Measurements from ENCODE around the gene LCN12. TPM values are rescaled to one million over a fixed set of nuclear protein-coding genes. Genes with fewer than 3 reads are reported as not detected.
"Not testable (repeated sequence)": the region's sequence is repeated elsewhere in the genome, so short reads cannot be mapped to it uniquely, and the experiment has no call there.

The LCN12 gene
- total RNA-seq, 1 donor, result 0.54 TPM

DNA sequence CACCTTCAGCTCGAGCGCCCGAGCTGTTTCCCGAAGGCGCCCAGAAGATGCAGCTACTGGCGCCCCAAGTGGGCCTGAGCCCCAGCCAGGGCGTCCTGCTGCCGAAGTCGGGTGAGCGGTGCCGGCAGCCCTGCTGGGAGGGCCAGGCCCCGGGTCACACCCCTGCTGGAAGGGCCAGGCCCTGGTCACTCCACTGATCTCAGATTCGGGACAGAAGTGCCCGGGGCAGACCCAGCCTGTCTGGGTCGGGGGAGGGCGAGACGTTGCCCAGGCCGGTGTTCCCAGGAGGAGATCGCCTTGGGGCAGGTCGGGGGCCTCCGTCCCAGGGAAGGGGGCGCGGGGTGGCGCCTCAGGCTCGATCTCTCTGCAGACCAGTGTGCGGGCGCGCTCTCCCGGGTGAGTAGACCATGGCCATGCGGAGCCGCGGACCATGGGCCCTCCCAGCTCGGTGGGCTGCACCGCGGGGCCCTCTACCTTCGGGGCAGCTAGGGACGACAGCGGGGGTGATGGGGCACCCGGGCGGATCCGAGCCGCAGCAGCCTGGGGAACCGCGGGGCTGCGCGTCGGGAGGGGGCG lies 33.0 kb downstream of the LCN12 start:
- DNase-seq (ENCODE audit: low read depth in 2 of 3, low spot score in 2 of 3), result peak in 1 of 3 donors; percentile 31

GRCh38 chr9:136985853-136986252 lies 33.8 kb downstream of the LCN12 start:
- no peak for DNase-seq (ENCODE audit: low read depth in 2 of 3, low spot score in 2 of 3)

GRCh38 chr9:136988872-136989271 lies 36.8 kb downstream of the LCN12 start:
- DNase-seq (ENCODE audit: low read depth in 2 of 3, low spot score in 2 of 3), result no peak

DNA sequence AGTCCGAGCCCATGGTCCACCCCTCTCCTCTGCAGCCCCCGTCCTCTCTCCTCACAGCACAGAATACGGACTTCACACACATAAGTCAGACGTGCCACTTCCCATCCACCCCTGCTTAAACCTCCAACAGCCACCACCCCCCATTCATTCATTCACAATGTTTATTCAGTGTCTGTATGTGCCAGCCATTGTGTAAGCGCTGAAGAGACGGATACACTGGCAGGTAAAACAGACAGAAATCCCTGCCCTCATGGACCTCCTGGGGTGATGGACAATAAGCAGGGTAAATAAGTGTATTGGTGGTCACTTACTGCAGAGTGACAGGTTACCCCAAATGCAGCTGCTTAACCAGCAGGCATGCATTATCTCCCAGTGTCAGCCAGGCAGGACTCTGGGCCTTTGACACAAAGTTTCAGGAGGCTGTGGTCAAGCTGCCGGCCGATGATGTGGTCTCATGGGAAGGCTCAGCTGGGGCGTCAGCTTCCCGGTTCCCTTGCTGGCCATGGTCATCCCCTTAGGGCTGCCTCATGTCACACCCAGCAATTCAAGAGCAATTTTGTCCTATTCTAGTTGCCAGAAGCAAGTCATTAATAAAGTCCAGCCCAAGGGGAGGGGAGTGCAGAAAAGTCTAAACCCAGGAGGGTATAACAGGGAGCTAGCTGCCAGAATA lies 38.3 kb downstream of the LCN12 start:
- no peak for DNase-seq (ENCODE audit: low read depth in 2 of 3, low spot score in 2 of 3)

- DNase-seq (ENCODE audit: low read depth in 2 of 3, low spot score in 2 of 3), result peak; percentile 76 to 91 (median 89)
Observed at GRCh38 chr9:136991993-136992818, 40.1 kb downstream of the LCN12 start, which contains the start of gene PAXX. Gene PAXX, plus strand, starts transcription at chr9:136992422. Its CDS starts 22 bp downstream, at chr9:136992444.

DNA sequence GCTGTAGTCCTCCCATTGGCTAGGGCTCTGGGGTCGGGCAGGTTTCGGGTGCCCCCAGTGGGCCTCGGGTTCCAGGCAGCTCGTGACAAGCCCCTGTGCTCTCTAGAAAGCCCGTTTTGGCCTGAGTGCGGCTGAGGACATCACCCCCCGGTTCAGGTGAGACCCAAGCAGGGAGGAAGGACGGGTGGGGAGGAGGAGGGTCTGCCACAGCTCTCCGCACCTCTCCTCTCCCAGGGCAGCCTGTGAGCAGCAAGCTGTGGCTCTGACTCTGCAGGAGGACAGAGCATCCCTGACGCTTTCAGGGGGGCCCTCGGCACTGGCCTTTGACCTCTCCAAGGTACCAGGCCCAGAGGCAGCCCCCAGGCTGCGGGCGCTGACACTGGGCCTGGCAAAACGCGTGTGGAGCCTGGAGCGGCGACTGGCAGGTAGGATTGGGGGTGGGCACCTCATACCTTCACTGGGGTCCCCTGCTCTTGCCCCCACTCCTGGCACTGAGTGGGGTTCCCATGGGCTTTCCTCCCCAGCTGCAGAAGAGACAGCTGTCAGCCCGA lies 40.8 kb downstream of the LCN12 start:
- no peak for DNase-seq (ENCODE audit: low read depth in 2 of 3, low spot score in 2 of 3)

GRCh38 chr9:136994180-136994887 lies 42.3 kb downstream of the LCN12 start:
- no peak for DNase-seq (ENCODE audit: low read depth in 2 of 3, low spot score in 2 of 3)

GRCh38 chr9:136994888-136995230 lies 42.8 kb downstream of the LCN12 start:
- DNase-seq (ENCODE audit: low read depth in 2 of 3, low spot score in 2 of 3), result no peak

DNA sequence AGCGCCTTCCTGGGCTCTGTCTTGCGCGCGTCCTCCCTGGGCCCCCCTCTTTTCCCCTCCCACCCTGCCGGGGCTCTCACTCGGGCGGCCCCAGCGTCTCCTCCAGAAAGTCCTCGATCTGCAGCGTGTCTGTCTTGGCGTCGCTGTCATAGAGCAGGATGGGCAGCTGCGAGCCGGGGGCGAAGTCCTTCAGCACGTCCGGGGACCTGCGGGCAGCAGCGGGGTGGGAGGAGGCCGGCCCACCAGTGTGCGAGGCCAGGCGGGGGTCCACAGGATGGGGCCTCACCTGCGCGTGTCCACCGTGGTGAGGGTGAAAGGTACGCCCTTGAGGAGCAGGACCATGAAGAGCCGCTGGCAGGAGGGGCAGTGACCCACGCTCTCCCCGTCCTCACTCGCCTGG lies 43.3 kb downstream of the LCN12 start:
- no peak for DNase-seq (ENCODE audit: low read depth in 2 of 3, low spot score in 2 of 3)

DNA sequence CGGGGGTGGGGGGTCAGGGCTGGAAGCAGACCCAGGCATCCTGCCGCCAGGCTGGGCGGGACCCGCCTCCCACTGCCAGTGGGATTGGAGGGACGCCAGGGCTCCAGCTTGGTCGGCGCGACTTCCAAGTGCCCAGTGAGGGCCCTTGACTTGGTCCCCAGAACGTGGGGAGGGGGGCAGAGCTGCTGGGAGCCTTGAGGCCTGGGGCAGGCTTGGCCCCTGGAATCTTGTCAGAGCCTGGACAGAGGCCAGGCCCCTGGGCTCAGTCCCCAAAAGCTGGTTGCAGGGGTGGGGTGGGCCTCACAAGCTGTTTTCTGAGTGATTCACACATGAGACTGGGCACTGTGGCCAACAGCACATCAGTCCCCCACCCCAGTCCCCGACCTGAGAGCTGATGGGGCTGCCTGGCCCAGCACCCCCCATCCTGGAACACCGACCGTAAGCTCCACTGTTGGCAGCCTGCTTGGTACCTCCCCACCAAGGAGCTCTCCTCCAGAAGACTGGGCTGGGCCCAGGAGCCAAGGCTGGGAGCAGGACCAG lies 43.8 kb downstream of the LCN12 start:
- no peak for DNase-seq (ENCODE audit: low read depth in 2 of 3, low spot score in 2 of 3)

- DNase-seq (ENCODE audit: low read depth in 2 of 3, low spot score in 2 of 3), result peak in 1 of 3 donors; percentile 62
Observed at GRCh38 chr9:136996361-136997292, 44.6 kb downstream of the LCN12 start, which contains the start of gene CLIC3. Gene CLIC3, minus strand, starts transcription at chr9:136996568. Its CDS starts 25 bp downstream, at chr9:136996543.

DNA sequence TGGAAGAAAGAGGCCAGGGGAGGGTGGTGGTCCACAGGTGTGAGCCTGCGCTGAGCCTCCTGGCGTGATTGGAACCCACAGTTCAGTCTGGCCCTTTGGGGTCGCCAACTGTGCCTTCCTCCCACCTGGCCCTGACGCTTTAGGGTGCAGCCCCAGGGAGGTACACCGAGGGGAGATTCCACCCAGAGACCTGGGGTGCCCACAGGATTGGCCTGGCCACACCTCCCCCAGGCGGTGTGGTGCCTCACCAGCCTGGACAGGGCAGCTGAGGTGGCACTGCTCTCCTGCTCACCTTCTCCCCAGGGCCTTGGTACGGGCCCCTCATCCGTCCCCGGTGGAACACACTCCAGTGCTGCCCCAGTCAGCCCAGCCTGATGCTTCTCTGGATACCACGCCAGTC lies 45.3 kb downstream of the LCN12 start:
- no peak for DNase-seq (ENCODE audit: low read depth in 2 of 3, low spot score in 2 of 3)

DNA sequence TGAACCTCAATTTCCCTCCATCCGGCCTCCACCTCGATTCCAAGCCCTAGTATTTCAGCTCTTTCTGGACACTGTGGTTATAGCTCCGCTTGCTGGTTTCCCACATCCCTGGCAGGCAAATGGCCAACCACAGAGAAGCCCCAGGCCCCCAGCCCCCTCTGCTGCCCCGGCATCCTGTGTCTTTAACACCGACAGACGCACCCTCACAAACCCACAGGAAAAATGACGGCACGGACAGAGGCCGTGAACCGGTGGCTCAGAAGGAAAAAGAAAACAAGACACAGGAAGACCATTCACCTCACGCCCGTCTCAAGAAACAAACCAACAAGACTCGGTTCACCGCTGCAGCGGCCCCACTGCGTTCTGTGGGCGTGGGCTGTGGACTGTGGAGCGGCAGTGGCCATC lies 45.8 kb downstream of the LCN12 start:
- no peak for DNase-seq (ENCODE audit: low read depth in 2 of 3, low spot score in 2 of 3)

GRCh38 chr9:137000177-137000930 lies 48.3 kb downstream of the LCN12 start:
- peak in 1 of 3 donors; percentile 41 for DNase-seq (ENCODE audit: low read depth in 2 of 3, low spot score in 2 of 3)

DNA sequence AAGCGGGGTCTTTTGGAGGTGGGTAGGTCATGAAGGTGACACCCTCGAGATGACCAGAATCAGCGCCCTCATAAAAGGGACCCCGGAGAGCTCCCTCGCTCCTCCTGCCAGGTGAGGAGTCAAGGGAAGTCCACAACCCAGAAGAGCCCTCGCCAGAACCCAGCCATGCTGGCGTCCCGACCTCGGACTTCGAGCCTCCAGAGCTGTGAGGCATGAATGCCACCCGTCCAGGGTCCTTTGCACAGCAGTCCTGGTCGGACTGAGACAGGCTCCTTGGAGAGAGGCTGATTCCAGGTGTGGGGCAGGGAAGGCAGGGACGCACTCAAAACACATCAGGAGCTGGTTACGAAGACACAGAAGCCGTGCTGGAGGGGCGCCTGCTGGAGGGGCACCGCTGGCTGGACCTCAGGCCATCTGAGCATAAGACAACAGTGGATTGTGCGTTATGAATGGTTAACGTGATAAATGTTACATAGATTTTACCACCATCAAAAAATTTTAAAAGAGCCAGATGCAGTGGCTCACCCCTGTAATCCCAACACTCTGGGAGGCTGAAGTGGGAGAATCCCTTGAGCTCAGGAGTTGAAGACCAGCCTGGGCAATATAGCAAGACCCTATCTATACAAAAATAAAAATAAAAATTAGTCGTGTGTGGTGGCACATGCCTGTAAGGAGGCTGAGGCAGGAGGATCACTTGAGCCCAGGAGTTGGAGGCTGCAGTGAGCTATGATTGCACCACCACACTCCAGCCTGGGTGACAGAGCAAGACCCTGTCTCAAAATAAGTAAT lies 50.0 kb downstream of the LCN12 start:
- DNase-seq (ENCODE audit: low read depth in 2 of 3, low spot score in 2 of 3), result no peak

- no peak for DNase-seq (ENCODE audit: low read depth in 2 of 3, low spot score in 2 of 3)
Observed at GRCh38 chr9:137002646-137003041, 50.6 kb downstream of the LCN12 start.

- DNase-seq (ENCODE audit: low read depth in 2 of 3, low spot score in 2 of 3), result not testable (repeated sequence)
Observed at GRCh38 chr9:137004285-137004684, 52.2 kb downstream of the LCN12 start.
